Mesenchymal stem cell (in vitro differentiated cells and primary cell): ENCODE data around the gene PPP2R2D.
A peak's percentile ranks its signal among the peaks of the same experiment; 100 is the strongest.

Experiments
- DNase-seq: peaks from one replicate; pipeline ENCODE4 v3.0.0-alpha.2; 2013
- H2AFZ ChIP-seq: one replicate; pipeline ENCODE4 v1.6.1; 2013; ENCODE audit warnings: low read depth, mild to moderate bottlenecking, control low read depth, inconsistent platforms, low read length, moderate library complexity
- H2AK5ac ChIP-seq: 2 replicates; pipeline ENCODE4 v1.6.1; 2013; ENCODE audit warnings: low read length, moderate library complexity, mild to moderate bottlenecking, inconsistent platforms; ENCODE audit not compliant: severe bottlenecking
- H2BK120ac ChIP-seq: one replicate; pipeline ENCODE4 v1.6.1; 2013; ENCODE audit warnings: low read depth, mild to moderate bottlenecking, inconsistent platforms, low read length, moderate library complexity
- H2BK12ac ChIP-seq, 2 experiments: one replicate each; pipeline ENCODE4 v1.6.1; 2013; ENCODE audit warnings: inconsistent platforms in 2 of 2, low read length in 2 of 2, mild to moderate bottlenecking in 2 of 2, moderate library complexity in 2 of 2, control low read depth in 1 of 2
- H2BK15ac ChIP-seq: one replicate; pipeline ENCODE4 v1.6.1; 2013; ENCODE audit warnings: mild to moderate bottlenecking, low read depth, inconsistent platforms; ENCODE audit not compliant: poor library complexity, severe bottlenecking
- H2BK5ac ChIP-seq: 2 replicates; pipeline ENCODE4 v1.6.1; 2013; ENCODE audit warnings: low read depth, mild to moderate bottlenecking, low read length, control low read depth, inconsistent platforms; ENCODE audit not compliant: poor library complexity, severe bottlenecking
- H3K14ac ChIP-seq, 2 experiments: one replicate each; pipeline ENCODE4 v1.6.1; 2013; ENCODE audit warnings: inconsistent platforms in 2 of 2, low read length in 2 of 2, control low read depth in 1 of 2, mild to moderate bottlenecking in 1 of 2, moderate library complexity in 1 of 2
- H3K18ac ChIP-seq, 2 experiments: one replicate each; pipeline ENCODE4 v1.6.1; 2013; ENCODE audit warnings: inconsistent platforms in 2 of 2, low read length in 2 of 2, control low read depth in 1 of 2, low read depth in 1 of 2, mild to moderate bottlenecking in 1 of 2
- H3K23ac ChIP-seq, 2 experiments: one replicate each; pipeline ENCODE4 v1.6.1; 2013; ENCODE audit warnings: inconsistent platforms in 2 of 2, low read length in 2 of 2, mild to moderate bottlenecking in 2 of 2, moderate library complexity in 2 of 2, control low read depth in 1 of 2
- H3K27ac ChIP-seq: 2 replicates; pipeline ENCODE4 v1.5.1; 2013; ENCODE audit warnings: mild to moderate bottlenecking, moderate library complexity, low read length, control low read depth, inconsistent platforms; ENCODE audit not compliant: poor library complexity, severe bottlenecking
- H3K27me3 ChIP-seq, 2 experiments: 2 replicates each; pipeline versions ENCODE4 v1.6.1 to v1.7.0; 2013; ENCODE audit warnings: low read length in 2 of 2, mild to moderate bottlenecking in 2 of 2, moderate library complexity in 2 of 2, control low read depth in 1 of 2, inconsistent platforms in 1 of 2; ENCODE audit not compliant: control insufficient read depth in 1 of 2, insufficient read depth in 1 of 2
- H3K36me3 ChIP-seq, 2 experiments: 2 replicates each; pipeline versions ENCODE4 v1.6.1 to v1.7.0; 2013; ENCODE audit warnings: low read length in 2 of 2, control low read depth in 1 of 2, inconsistent platforms in 1 of 2, low read depth in 1 of 2, mild to moderate bottlenecking in 1 of 2; ENCODE audit not compliant: insufficient read depth in 2 of 2, control insufficient read depth in 1 of 2
- H3K4ac ChIP-seq, 2 experiments: one replicate each; pipeline ENCODE4 v1.6.1; 2013; ENCODE audit warnings: inconsistent platforms in 2 of 2, low read length in 2 of 2, mild to moderate bottlenecking in 2 of 2, moderate library complexity in 2 of 2, control low read depth in 1 of 2, low read depth in 1 of 2
- H3K4me1 ChIP-seq: 2 replicates; pipeline ENCODE4 v1.6.1; 2013; ENCODE audit warnings: low read depth, low read length, control low read depth; ENCODE audit not compliant: control insufficient read depth, insufficient read depth
- H3K4me2 ChIP-seq: 2 replicates; pipeline ENCODE4 v1.6.1; 2013; ENCODE audit warnings: low read length, mild to moderate bottlenecking, inconsistent platforms; ENCODE audit not compliant: poor library complexity, severe bottlenecking
- H3K4me3 ChIP-seq, 2 experiments: 2 replicates each; pipeline versions ENCODE4 v1.5.1 to v1.7.0; 2013; ENCODE audit warnings: low read length in 2 of 2, mild to moderate bottlenecking in 2 of 2, control low read depth in 1 of 2, low read depth in 1 of 2; ENCODE audit not compliant: insufficient read depth in 1 of 2
- H3K79me1 ChIP-seq: replicated peaks from 2 replicates; pipeline ENCODE4 v1.6.1; 2013; ENCODE audit warnings: mild to moderate bottlenecking, control low read depth, low read length, inconsistent platforms; ENCODE audit not compliant: poor library complexity, severe bottlenecking
- H3K9ac ChIP-seq: 2 replicates; pipeline ENCODE4 v1.7.0; 2013; ENCODE audit warnings: mild to moderate bottlenecking, low read length, moderate library complexity
- H3K9me3 ChIP-seq: 2 replicates; pipeline ENCODE4 v1.7.0; 2013; ENCODE audit warnings: mild to moderate bottlenecking, low read length; ENCODE audit not compliant: control insufficient read depth
- H4K8ac ChIP-seq: one replicate; pipeline ENCODE4 v1.6.1; 2013; ENCODE audit warnings: inconsistent platforms, mild to moderate bottlenecking, low read length, moderate library complexity
- H4K91ac ChIP-seq: one replicate; pipeline ENCODE4 v1.6.1; 2013; ENCODE audit warnings: mild to moderate bottlenecking, low read length, inconsistent platforms
- WGBS: methylation state at CpG from one replicate; pipeline ENCODE4 v1.1.7; 2013; ENCODE audit warnings: mixed read lengths; 5-methylcytosine and 5-hydroxymethylcytosine counted together

Gene PPP2R2D

GRCh38 chr10:131978366-131978765 lies 77.6 kb downstream of the PPP2R2D start:
- H4K8ac ChIP-seq, result no peak overlapping the region
- H2BK12ac ChIP-seq, result no peak overlapping the region
- H2BK5ac ChIP-seq, result no peak overlapping the region
- H3K36me3 ChIP-seq, result peaks cover 3% of the 10 kb centered on the region in 2 experiments
- H3K4ac ChIP-seq, result no peak overlapping the region
- H3K4me2 ChIP-seq, result no peak overlapping the region
- no peak for DNase-seq
- H3K27ac ChIP-seq, result no peak overlapping the region
- H2AFZ ChIP-seq, result no peak overlapping the region
- H3K23ac ChIP-seq, result no peak overlapping the region
- peaks cover 35% of the 10 kb centered on the region for H3K4me1 ChIP-seq
- H3K9ac ChIP-seq, result no peak overlapping the region
- H3K18ac ChIP-seq, result no peak overlapping the region
- no peaks in the 10 kb centered on the region for H3K9me3 ChIP-seq
- peak overlapping the region; percentile 42 for H2AK5ac ChIP-seq
- H2BK15ac ChIP-seq, result no peak overlapping the region
- no peak overlapping the region for H4K91ac ChIP-seq
- H3K4me3 ChIP-seq, result no peak overlapping the region
- H3K27me3 ChIP-seq, result no peaks in the 10 kb centered on the region
- H2BK120ac ChIP-seq, result no peak overlapping the region
- 78% methylated on average over 3 of the region's 3 CpGs for WGBS
- H3K79me1 ChIP-seq, result peaks cover 20% of the 10 kb centered on the region
- no peak overlapping the region for H3K14ac ChIP-seq

GRCh38 chr10:131978851-131979250 lies 78.0 kb downstream of the PPP2R2D start:
- Histone ChIP-seq H2BK120ac (no peak overlapping the region), H3K36me3 (no peaks in the 10 kb centered on the region), H3K14ac (no peak overlapping the region), H3K4ac (no peak overlapping the region), H2AK5ac (peak overlapping the region; percentile 42), H2BK15ac (no peak overlapping the region), H3K4me1 (peaks cover 33% of the 10 kb centered on the region), H3K18ac (no peak overlapping the region), H3K23ac (no peak overlapping the region), H3K9ac (no peak overlapping the region), H3K27ac (no peak overlapping the region), H3K27me3 (no peaks in the 10 kb centered on the region), H2AFZ (no peak overlapping the region), H2BK5ac (no peak overlapping the region), H3K9me3 (no peaks in the 10 kb centered on the region), H3K4me3 (no peak overlapping the region), H4K91ac (no peak overlapping the region), H3K4me2 (no peak overlapping the region), H3K79me1 (peaks cover 15% of the 10 kb centered on the region), H2BK12ac (no peak overlapping the region), H4K8ac (no peak overlapping the region)
- 82% methylated on average over 6 of the region's 6 CpGs for WGBS
- DNase-seq, result no peak

- H2BK120ac ChIP-seq, result no peak overlapping the region
- peaks cover 33% of the 10 kb centered on the region for H3K4me1 ChIP-seq
- H3K9me3 ChIP-seq, result no peaks in the 10 kb centered on the region
- no peak overlapping the region for H2BK15ac ChIP-seq
- peak overlapping the region in 1 of 2 experiments; percentile 24 for H3K18ac ChIP-seq
- no peak overlapping the region for H4K8ac ChIP-seq
- no peak overlapping the region for H2AFZ ChIP-seq
- peak overlapping the region; percentile 5 for H4K91ac ChIP-seq
- no peak overlapping the region for H3K4me2 ChIP-seq
- H3K79me1 ChIP-seq, result peaks cover 14% of the 10 kb centered on the region
- 85% methylated on average over 7 of the region's 7 CpGs for WGBS
- H3K36me3 ChIP-seq, result no peaks in the 10 kb centered on the region
- no peaks in the 10 kb centered on the region for H3K27me3 ChIP-seq
- H2BK12ac ChIP-seq, result no peak overlapping the region
- H2BK5ac ChIP-seq, result no peak overlapping the region
- DNase-seq, result no peak
- no peak overlapping the region for H3K4ac ChIP-seq
- H3K14ac ChIP-seq, result no peak overlapping the region
- H3K23ac ChIP-seq, result no peak overlapping the region
- peak overlapping the region; percentile 92 for H3K9ac ChIP-seq
- no peak overlapping the region for H2AK5ac ChIP-seq
- H3K4me3 ChIP-seq, result peak overlapping the region in 1 of 2 experiments; percentile 98
- no peak overlapping the region for H3K27ac ChIP-seq
Observed at GRCh38 chr10:131979336-131979735, 78.5 kb downstream of the PPP2R2D start.

- no peak overlapping the region for H2BK5ac ChIP-seq
- no peak overlapping the region for H2BK120ac ChIP-seq
- peak overlapping the region; percentile 49 for H2AFZ ChIP-seq
- H3K79me1 ChIP-seq, result peaks cover 14% of the 10 kb centered on the region
- DNase-seq, result peak; percentile 61
- H3K4me1 ChIP-seq, result peaks cover 33% of the 10 kb centered on the region
- H3K27ac ChIP-seq, result no peak overlapping the region
- peak overlapping the region in 1 of 2 experiments; percentile 64 for H3K23ac ChIP-seq
- H3K18ac ChIP-seq, result peak overlapping the region; percentile 3 to 68
- H3K4me3 ChIP-seq, result peak overlapping the region; percentile 29 to 98
- H3K4ac ChIP-seq, result peak overlapping the region in 1 of 2 experiments; percentile 69
- WGBS, result 3% methylated on average over 27 of the region's 30 CpGs
- no peaks in the 10 kb centered on the region for H3K27me3 ChIP-seq
- H3K9ac ChIP-seq, result peak overlapping the region; percentile 92
- H3K4me2 ChIP-seq, result peak overlapping the region; percentile 51
- H3K36me3 ChIP-seq, result no peaks in the 10 kb centered on the region
- H2BK15ac ChIP-seq, result no peak overlapping the region
- peak overlapping the region in 1 of 2 experiments; percentile 54 for H2BK12ac ChIP-seq
- peak overlapping the region; percentile 25 for H4K91ac ChIP-seq
- H3K14ac ChIP-seq, result peak overlapping the region in 1 of 2 experiments; percentile 79
- no peak overlapping the region for H2AK5ac ChIP-seq
- H3K9me3 ChIP-seq, result no peaks in the 10 kb centered on the region
- peak overlapping the region; percentile 19 for H4K8ac ChIP-seq
Observed at GRCh38 chr10:131979821-131980270, 79.0 kb downstream of the PPP2R2D start.
